Measurements from ENCODE around the gene EIF4G3.

The EIF4G3 gene

GRCh38 chr1:21013510-21013909 lies 163.2 kb downstream of the EIF4G3 start:
- H3K9me3 ChIP-seq (ENCODE audit: control insufficient read depth, low read length) = no peaks in the 10 kb centered on the region
- no peaks in the 10 kb centered on the region for H3K36me3 ChIP-seq (ENCODE audit: control insufficient read depth, insufficient read depth, low read length)
- H3K4me3 ChIP-seq (ENCODE audit: extremely low read depth, insufficient read depth, low read length, poor library complexity, severe bottlenecking) = no peak overlapping the region
- H3K27ac ChIP-seq (ENCODE audit: low read depth, low read length, severe bottlenecking) = peak overlapping the region; percentile 39
- 78% methylated on average over 3 of the region's 3 CpGs; no CpG with 5 or more reads in 1 of the 2 experiments for WGBS, 2 experiments (ENCODE audit: insufficient coverage in 2 of 2)
- peaks cover 5% of the 10 kb centered on the region for H3K4me1 ChIP-seq (ENCODE audit: control insufficient read depth, insufficient read depth, low read length, poor library complexity, severe bottlenecking)

- Histone ChIP-seq H3K36me3 (ENCODE audit: control insufficient read depth, insufficient read depth, low read length) (no peaks in the 10 kb centered on the region), H3K9me3 (ENCODE audit: control insufficient read depth, low read length) (no peaks in the 10 kb centered on the region), H3K4me3 (ENCODE audit: extremely low read depth, insufficient read depth, low read length, poor library complexity, severe bottlenecking) (no peak overlapping the region), H3K4me1 (ENCODE audit: control insufficient read depth, insufficient read depth, low read length, poor library complexity, severe bottlenecking) (peaks cover 5% of the 10 kb centered on the region), H3K27ac (ENCODE audit: low read depth, low read length, severe bottlenecking) (peak overlapping the region; percentile 47)
- 100% methylated on average over 1 of the region's 5 CpGs; no CpG with 5 or more reads in 1 of the 2 experiments for WGBS, 2 experiments (ENCODE audit: insufficient coverage in 2 of 2)
These were observed 163.8 kb downstream of the EIF4G3 start for GRCh38 chr1:21012937-21013336.

- WGBS, 2 experiments (ENCODE audit: insufficient coverage in 2 of 2) = no CpG with 5 or more reads among the region's 1 CpG
- H3K4me1 ChIP-seq (ENCODE audit: control insufficient read depth, insufficient read depth, low read length, poor library complexity, severe bottlenecking) = no peaks in the 10 kb centered on the region
These were observed 168.8 kb downstream of the EIF4G3 start for GRCh38 chr1:21007876-21008275.

GRCh38 chr1:21005466-21006239 lies 171.0 kb downstream of the EIF4G3 start:
- Histone ChIP-seq H3K4me3 (ENCODE audit: extremely low read depth, insufficient read depth, low read length, poor library complexity, severe bottlenecking) (no peak overlapping the region), H3K27ac (ENCODE audit: low read depth, low read length, severe bottlenecking) (no peak overlapping the region), H3K9me3 (ENCODE audit: control insufficient read depth, low read length) (no peaks in the 10 kb centered on the region), H3K36me3 (ENCODE audit: control insufficient read depth, insufficient read depth, low read length) (peaks cover 8% of the 10 kb centered on the region), H3K4me1 (ENCODE audit: control insufficient read depth, insufficient read depth, low read length, poor library complexity, severe bottlenecking) (no peaks in the 10 kb centered on the region)
- 92 to 100% methylated on average over 2 to 4 of the region's 4 CpGs for WGBS, 2 experiments (ENCODE audit: insufficient coverage in 2 of 2)

More at GRCh38 chr1:21007876-21008275, 168.8 kb downstream of the EIF4G3 start:
- Histone ChIP-seq H3K27ac (ENCODE audit: low read depth, low read length, severe bottlenecking) (no peak overlapping the region), H3K36me3 (ENCODE audit: control insufficient read depth, insufficient read depth, low read length) (no peaks in the 10 kb centered on the region), H3K4me3 (ENCODE audit: extremely low read depth, insufficient read depth, low read length, poor library complexity, severe bottlenecking) (no peak overlapping the region), H3K9me3 (ENCODE audit: control insufficient read depth, low read length) (no peaks in the 10 kb centered on the region)

DNA sequence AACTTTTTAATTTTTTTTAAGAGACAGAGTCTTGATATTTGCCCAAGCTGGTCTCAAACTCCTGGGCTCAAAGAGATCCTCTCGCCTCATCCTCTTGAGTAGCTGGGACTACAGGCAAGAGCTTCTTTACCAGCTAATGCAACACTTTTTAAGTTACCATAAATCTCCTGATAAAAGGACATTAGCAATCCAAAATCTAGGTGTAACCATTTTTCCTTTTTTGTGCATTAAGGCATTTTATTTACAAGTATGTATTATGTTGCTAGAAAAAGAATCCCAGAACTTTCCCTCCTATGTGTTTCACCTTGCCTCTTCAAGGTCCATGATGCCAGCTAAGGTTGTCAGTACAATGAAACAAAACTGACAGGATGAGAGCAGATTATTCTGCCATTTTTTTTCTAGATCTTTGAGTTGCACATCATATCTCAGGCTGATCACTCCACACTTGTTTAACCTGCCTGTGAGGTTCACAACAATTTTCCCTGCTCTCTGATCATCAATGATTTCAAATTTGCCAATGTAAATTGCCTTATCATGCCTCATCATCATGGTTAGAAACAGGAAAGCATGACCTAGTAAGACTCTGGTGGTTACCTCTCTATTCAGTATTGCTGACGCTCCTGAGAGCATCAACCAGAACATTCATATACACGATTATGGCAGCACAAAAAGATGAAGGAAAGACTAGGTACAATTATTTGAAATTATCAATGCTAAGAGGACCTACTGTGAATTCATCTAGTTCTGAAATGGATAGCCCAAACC lies 173.2 kb downstream of the EIF4G3 start:
- Histone ChIP-seq H3K27ac (ENCODE audit: low read depth, low read length, severe bottlenecking) (no peak overlapping the region), H3K4me1 (ENCODE audit: control insufficient read depth, insufficient read depth, low read length, poor library complexity, severe bottlenecking) (no peaks in the 10 kb centered on the region), H3K36me3 (ENCODE audit: control insufficient read depth, insufficient read depth, low read length) (peaks cover 20% of the 10 kb centered on the region), H3K4me3 (ENCODE audit: extremely low read depth, insufficient read depth, low read length, poor library complexity, severe bottlenecking) (no peak overlapping the region), H3K9me3 (ENCODE audit: control insufficient read depth, low read length) (no peaks in the 10 kb centered on the region)
- WGBS, 2 experiments (ENCODE audit: insufficient coverage in 2 of 2) = 80 to 100% methylated on average over 1 of the region's 3 CpGs

GRCh38 chr1:21001042-21001441 lies 175.7 kb downstream of the EIF4G3 start:
- Histone ChIP-seq H3K27ac (ENCODE audit: low read depth, low read length, severe bottlenecking) (no peak overlapping the region), H3K4me1 (ENCODE audit: control insufficient read depth, insufficient read depth, low read length, poor library complexity, severe bottlenecking) (no peaks in the 10 kb centered on the region), H3K9me3 (ENCODE audit: control insufficient read depth, low read length) (no peaks in the 10 kb centered on the region), H3K36me3 (ENCODE audit: control insufficient read depth, insufficient read depth, low read length) (peaks cover 20% of the 10 kb centered on the region), H3K4me3 (ENCODE audit: extremely low read depth, insufficient read depth, low read length, poor library complexity, severe bottlenecking) (no peak overlapping the region)
- WGBS, 2 experiments (ENCODE audit: insufficient coverage in 2 of 2) = 100% methylated on average over 1 of the region's 2 CpGs; no CpG with 5 or more reads in 1 of the 2 experiments

GRCh38 chr1:21000245-21000594 lies 176.5 kb downstream of the EIF4G3 start:
- 90% methylated on average over 1 of the region's 2 CpGs; no CpG with 5 or more reads in 1 of the 2 experiments for WGBS, 2 experiments (ENCODE audit: insufficient coverage in 2 of 2)
- Histone ChIP-seq H3K4me3 (ENCODE audit: extremely low read depth, insufficient read depth, low read length, poor library complexity, severe bottlenecking) (no peak overlapping the region), H3K36me3 (ENCODE audit: control insufficient read depth, insufficient read depth, low read length) (peaks cover 20% of the 10 kb centered on the region), H3K27ac (ENCODE audit: low read depth, low read length, severe bottlenecking) (no peak overlapping the region), H3K9me3 (ENCODE audit: control insufficient read depth, low read length) (no peaks in the 10 kb centered on the region), H3K4me1 (ENCODE audit: control insufficient read depth, insufficient read depth, low read length, poor library complexity, severe bottlenecking) (no peaks in the 10 kb centered on the region)

DNA sequence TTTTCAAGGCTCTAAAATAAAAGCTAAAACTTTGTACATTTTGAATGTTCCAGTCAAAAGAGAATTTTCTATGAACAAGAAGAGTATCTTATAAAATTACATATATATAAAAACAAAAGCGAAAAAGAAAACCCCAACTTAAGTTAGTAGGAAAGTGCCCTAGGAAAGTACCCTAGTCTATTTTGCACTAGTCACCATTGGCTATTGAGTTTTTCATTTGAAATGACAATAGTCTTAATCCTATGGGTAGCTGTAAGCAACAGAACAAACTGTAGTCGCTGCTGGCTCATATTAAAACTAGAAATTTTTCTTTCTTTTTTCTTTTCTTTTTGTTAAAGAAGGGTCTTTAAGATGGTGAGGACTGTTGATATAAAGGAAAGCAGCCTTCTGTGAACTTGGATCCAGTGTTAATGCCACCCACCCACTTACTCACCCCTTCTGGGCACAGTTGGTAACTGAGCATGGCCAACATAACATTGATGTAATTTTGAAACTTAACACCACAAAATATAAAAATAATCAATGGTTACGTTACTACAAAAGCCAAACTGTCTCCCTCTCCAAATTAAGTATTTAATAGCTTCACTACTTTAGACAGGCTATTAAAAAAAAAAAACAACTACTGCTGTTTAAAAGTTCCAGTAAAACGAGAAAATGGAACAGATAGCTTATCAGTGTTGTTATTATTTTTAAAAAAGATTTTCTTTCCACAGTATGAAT lies 177.0 kb downstream of the EIF4G3 start:
- H3K4me1 ChIP-seq (ENCODE audit: control insufficient read depth, insufficient read depth, low read length, poor library complexity, severe bottlenecking) = no peaks in the 10 kb centered on the region
- H3K4me3 ChIP-seq (ENCODE audit: extremely low read depth, insufficient read depth, low read length, poor library complexity, severe bottlenecking) = no peak overlapping the region
- WGBS, 2 experiments (ENCODE audit: insufficient coverage in 2 of 2) = no CpG with 5 or more reads among the region's 4 CpGs
- H3K27ac ChIP-seq (ENCODE audit: low read depth, low read length, severe bottlenecking) = no peak overlapping the region
- no peaks in the 10 kb centered on the region for H3K9me3 ChIP-seq (ENCODE audit: control insufficient read depth, low read length)
- peaks cover 20% of the 10 kb centered on the region for H3K36me3 ChIP-seq (ENCODE audit: control insufficient read depth, insufficient read depth, low read length)

GRCh38 chr1:20998826-20999225 lies 177.9 kb downstream of the EIF4G3 start:
- no peak overlapping the region for H3K4me3 ChIP-seq (ENCODE audit: extremely low read depth, insufficient read depth, low read length, poor library complexity, severe bottlenecking)
- no peak overlapping the region for H3K27ac ChIP-seq (ENCODE audit: low read depth, low read length, severe bottlenecking)
- H3K9me3 ChIP-seq (ENCODE audit: control insufficient read depth, low read length) = no peaks in the 10 kb centered on the region
- H3K36me3 ChIP-seq (ENCODE audit: control insufficient read depth, insufficient read depth, low read length) = peaks cover 20% of the 10 kb centered on the region
- H3K4me1 ChIP-seq (ENCODE audit: control insufficient read depth, insufficient read depth, low read length, poor library complexity, severe bottlenecking) = no peaks in the 10 kb centered on the region

DNA sequence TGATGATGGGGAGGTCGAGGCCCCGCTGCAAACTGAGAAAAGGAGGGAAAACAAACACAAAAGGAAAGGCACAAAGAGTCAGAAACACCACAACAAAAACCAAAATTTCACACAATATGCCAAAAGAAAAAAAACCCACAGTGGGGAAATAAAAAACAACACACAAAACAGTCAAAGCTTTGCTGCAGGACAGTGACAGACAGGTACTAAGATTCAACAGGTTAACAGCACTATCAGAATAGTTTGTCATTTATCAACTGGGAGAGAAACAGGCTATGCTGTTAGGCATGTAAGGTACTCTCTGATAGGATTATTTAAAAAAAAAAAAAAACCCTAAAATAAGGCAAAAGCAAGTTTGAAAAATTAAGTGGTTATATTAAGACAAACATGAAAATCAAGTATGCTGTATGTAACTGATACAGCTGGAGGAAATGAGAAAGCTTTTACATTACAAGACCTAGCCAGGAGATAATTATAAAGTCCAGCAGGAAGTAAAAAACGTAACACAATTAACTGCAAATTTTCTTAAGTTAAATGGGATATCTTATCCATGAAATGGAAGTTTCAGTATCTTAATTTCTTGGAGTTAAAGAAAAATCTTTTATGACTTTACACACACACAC lies 179.0 kb downstream of the EIF4G3 start:
- Histone ChIP-seq H3K36me3 (ENCODE audit: control insufficient read depth, insufficient read depth, low read length) (peaks cover 20% of the 10 kb centered on the region), H3K4me1 (ENCODE audit: control insufficient read depth, insufficient read depth, low read length, poor library complexity, severe bottlenecking) (no peaks in the 10 kb centered on the region), H3K27ac (ENCODE audit: low read depth, low read length, severe bottlenecking) (no peak overlapping the region), H3K9me3 (ENCODE audit: control insufficient read depth, low read length) (no peaks in the 10 kb centered on the region), H3K4me3 (ENCODE audit: extremely low read depth, insufficient read depth, low read length, poor library complexity, severe bottlenecking) (no peak overlapping the region)
- WGBS, 2 experiments (ENCODE audit: insufficient coverage in 2 of 2) = no CpG with 5 or more reads among the region's 3 CpGs

Data from mesodermal cell (in vitro differentiated cells).